ENCODE measurements around the gene FNDC10. TPM values are rescaled to one million over a fixed set of nuclear protein-coding genes. Genes with fewer than 3 reads are reported as not detected.

FNDC10 gene
- total RNA-seq, 1 experiment from 2014 or later: 8.4 TPM

DNA sequence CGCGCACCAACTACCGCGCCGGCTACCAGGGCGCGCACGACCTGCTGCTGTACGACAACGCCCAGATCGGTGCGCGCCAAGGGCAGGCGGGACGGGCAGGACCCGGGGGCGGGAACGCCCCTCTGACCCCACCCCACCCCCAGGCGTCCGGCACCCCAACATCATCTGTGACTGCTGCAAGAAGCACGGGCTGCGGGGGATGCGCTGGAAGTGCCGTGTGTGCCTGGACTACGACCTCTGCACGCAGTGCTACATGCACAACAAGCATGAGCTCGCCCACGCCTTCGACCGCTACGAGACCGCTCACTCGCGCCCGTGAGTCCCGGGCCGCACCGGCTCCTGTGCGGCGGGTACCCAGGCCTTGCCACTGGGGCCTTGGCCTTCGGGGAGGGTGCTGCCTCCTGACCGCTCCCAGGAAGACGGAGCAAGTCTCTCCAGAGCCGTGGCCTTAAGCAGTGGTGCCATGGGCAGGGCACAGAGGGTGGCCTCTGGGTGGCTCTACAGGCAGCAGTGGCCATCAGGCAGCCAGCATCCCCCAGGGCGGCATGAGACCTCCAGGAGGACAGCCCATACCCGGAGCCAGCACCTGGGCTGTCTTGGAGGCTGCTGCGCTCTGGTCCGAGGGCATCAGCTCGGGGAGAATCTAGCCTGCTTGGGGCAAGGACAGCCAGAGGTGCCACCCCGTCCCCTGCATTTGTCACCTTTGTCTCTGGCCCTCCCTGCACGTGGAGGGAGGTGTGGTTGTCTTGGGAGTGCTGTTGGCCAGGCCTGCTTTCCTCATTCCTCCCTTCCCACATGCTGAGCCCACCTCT, 23.9 kb upstream of the FNDC10 start:
- H3K4me3 ChIP-seq (replicated peaks in 1 of 2; ENCODE audit: low read depth in 1 of 2, low read length in 2 of 2): no peak overlapping the region
- DNase-seq (ENCODE audit: low read depth, low spot score): no peak
- POLR2A ChIA-PET: no interaction called here
- no peaks in the 10 kb centered on the region for H3K36me3 ChIP-seq (ENCODE audit: control insufficient read depth in 1 of 2, insufficient read depth in 2 of 2, low read length in 2 of 2)
- BruUV-seq (replicated peaks): no TSS peak
- RAD21 ChIA-PET (ENCODE audit: low non-redundant PET in 1 of 2, low total read pairs in 2 of 2, uncharacterized antibody in 2 of 2, unreplicated experiment in 2 of 2): no interaction called here
- ATAC-seq: no peak
- no peak overlapping the region for H2AFZ ChIP-seq (ENCODE audit: low read depth, low read length, poor library complexity, severe bottlenecking)
- intact Hi-C loops (cut with micrococcal nuclease): no loop called here
- H3K79me2 ChIP-seq (ENCODE audit: insufficient read depth, low read length): peaks cover 12% of the 10 kb centered on the region; the same call in 1 of the 2 replicates
- H3K27ac ChIP-seq (ENCODE audit: low read depth, low read length): no peak overlapping the region; the same call in 1 of the 2 replicates
- H3K9ac ChIP-seq (ENCODE audit: low read length): no peak overlapping the region
- no peaks in the 10 kb centered on the region for H4K20me1 ChIP-seq (ENCODE audit: insufficient read depth)
- H3K27me3 ChIP-seq (ENCODE audit: insufficient read depth, low read length): no peaks in the 10 kb centered on the region
- no peaks in the 10 kb centered on the region for H3K9me2 ChIP-seq (ENCODE audit: insufficient read depth)
- no peak overlapping the region for H3K4me2 ChIP-seq (ENCODE audit: low read length)
- no peaks in the 10 kb centered on the region for H3K9me3 ChIP-seq (ENCODE audit: control insufficient read depth in 1 of 2, insufficient read depth in 1 of 2, low read depth in 1 of 2, low read length in 2 of 2)
- TF ChIP-seq SP1 (IDR thresholded peaks at IDR 0.05; ENCODE audit: low read depth) (no peak), ELF1 (IDR thresholded peaks at IDR 0.05; ENCODE audit: borderline replicate concordance, low read depth) (no peak), SIN3A (IDR thresholded peaks at IDR 0.05; ENCODE audit: low read depth) (no peak), FOSL1 (IDR thresholded peaks at IDR 0.05; ENCODE audit: low read depth) (no peak), ZNF274 (IDR thresholded peaks at IDR 0.05; ENCODE audit: low read depth, low read length) (no peak), YY1 (IDR thresholded peaks at IDR 0.05; ENCODE audit: extremely low read depth, insufficient replicate concordance, low read depth, low read length) (no peak), SRF (IDR thresholded peaks at IDR 0.05; ENCODE audit: low read depth) (no peak), RAD21 (IDR thresholded peaks at IDR 0.05; ENCODE audit: low read depth) (no peak)
- TF ChIP-seq, protein P1, sequence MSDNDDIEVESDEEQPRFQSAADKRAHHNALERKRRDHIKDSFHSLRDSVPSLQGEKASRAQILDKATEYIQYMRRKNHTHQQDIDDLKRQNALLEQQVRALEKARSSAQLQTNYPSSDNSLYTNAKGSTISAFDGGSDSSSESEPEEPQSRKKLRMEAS (IDR thresholded peaks at IDR 0.05): no peak
- CTCF ChIA-PET: no interaction called here
- H3K4me1 ChIP-seq (ENCODE audit: control insufficient read depth in 1 of 2, insufficient read depth in 2 of 2, low read length in 2 of 2): peaks cover 4 to 41% of the 10 kb centered on the region in 2 experiments

DNA sequence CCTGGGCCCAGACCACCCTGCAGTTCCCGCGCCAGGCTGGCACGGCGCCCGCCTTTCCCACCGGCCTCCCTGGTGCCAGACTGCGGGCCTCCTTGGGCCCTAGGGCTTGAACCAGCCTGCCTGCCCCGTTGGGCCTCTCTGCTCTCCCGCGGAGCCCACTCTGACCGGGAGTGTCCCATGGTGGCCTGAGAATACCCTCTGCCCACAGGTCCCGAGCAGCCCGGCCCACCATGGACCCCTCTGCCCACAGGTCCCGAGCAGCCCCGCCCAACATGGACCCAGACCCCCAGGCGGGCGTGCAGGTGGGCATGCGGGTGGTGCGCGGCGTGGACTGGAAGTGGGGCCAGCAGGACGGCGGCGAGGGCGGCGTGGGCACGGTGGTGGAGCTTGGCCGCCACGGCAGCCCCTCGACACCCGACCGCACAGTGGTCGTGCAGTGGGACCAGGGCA, 23.3 kb upstream of the FNDC10 start:
- peaks cover 6% of the 10 kb centered on the region; the same call in 1 of the 2 replicates for H3K79me2 ChIP-seq (ENCODE audit: insufficient read depth, low read length)
- BruUV-seq (replicated peaks): no TSS peak
- no peak overlapping the region for H2AFZ ChIP-seq (ENCODE audit: low read depth, low read length, poor library complexity, severe bottlenecking)
- H3K27me3 ChIP-seq (ENCODE audit: insufficient read depth, low read length): no peaks in the 10 kb centered on the region
- no peak overlapping the region for H3K4me3 ChIP-seq (replicated peaks in 1 of 2; ENCODE audit: low read depth in 1 of 2, low read length in 2 of 2)
- ATAC-seq (no peak), DNase-seq (ENCODE audit: low read depth, low spot score) (no peak)
- TF ChIP-seq EZH2phosphoT487 (IDR thresholded peaks at IDR 0.05; ENCODE audit: borderline replicate concordance) (no peak), YY1 (IDR thresholded peaks at IDR 0.05; ENCODE audit: extremely low read depth, insufficient replicate concordance, low read depth, low read length) (no peak), FOSL1 (IDR thresholded peaks at IDR 0.05; ENCODE audit: low read depth) (no peak), CEBPB (IDR thresholded peaks at IDR 0.05; ENCODE audit: low read depth) (no peak)
- TF ChIP-seq, protein P2, sequence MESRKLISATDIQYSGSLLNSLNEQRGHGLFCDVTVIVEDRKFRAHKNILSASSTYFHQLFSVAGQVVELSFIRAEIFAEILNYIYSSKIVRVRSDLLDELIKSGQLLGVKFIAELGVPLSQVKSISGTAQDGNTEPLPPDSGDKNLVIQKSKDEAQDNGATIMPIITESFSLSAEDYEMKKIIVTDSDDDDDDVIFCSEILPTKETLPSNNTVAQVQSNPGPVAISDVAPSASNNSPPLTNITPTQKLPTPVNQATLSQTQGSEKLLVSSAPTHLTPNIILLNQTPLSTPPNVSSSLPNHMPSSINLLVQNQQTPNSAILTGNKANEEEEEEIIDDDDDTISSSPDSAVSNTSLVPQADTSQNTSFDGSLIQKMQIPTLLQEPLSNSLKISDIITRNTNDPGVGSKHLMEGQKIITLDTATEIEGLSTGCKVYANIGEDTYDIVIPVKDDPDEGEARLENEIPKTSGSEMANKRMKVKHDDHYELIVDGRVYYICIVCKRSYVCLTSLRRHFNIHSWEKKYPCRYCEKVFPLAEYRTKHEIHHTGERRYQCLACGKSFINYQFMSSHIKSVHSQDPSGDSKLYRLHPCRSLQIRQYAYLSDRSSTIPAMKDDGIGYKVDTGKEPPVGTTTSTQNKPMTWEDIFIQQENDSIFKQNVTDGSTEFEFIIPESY (IDR thresholded peaks at IDR 0.05; ENCODE audit: extremely low read depth, insufficient replicate concordance, low read length): no peak
- TF ChIP-seq, protein P1 (IDR thresholded peaks at IDR 0.05): no peak
- no peaks in the 10 kb centered on the region for H4K20me1 ChIP-seq (ENCODE audit: insufficient read depth)
- peaks cover 4 to 35% of the 10 kb centered on the region in 2 experiments for H3K4me1 ChIP-seq (ENCODE audit: control insufficient read depth in 1 of 2, insufficient read depth in 2 of 2, low read length in 2 of 2)
- H3K36me3 ChIP-seq (ENCODE audit: control insufficient read depth in 1 of 2, insufficient read depth in 2 of 2, low read length in 2 of 2): no peaks in the 10 kb centered on the region; a peak in 1 of 4 replicates
- no peak overlapping the region for H3K4me2 ChIP-seq (ENCODE audit: low read length)
- ChIA-PET CTCF (no interaction called here), RAD21 (ENCODE audit: low non-redundant PET in 1 of 2, low total read pairs in 2 of 2, uncharacterized antibody in 2 of 2, unreplicated experiment in 2 of 2) (no interaction called here), POLR2A (no interaction called here)
- intact Hi-C loops (cut with micrococcal nuclease): no loop called here
- H3K9me2 ChIP-seq (ENCODE audit: insufficient read depth): no peaks in the 10 kb centered on the region
- no peak overlapping the region; the same call in 1 of the 2 replicates for H3K27ac ChIP-seq (ENCODE audit: low read depth, low read length)
- no peaks in the 10 kb centered on the region for H3K9me3 ChIP-seq (ENCODE audit: control insufficient read depth in 1 of 2, insufficient read depth in 1 of 2, low read depth in 1 of 2, low read length in 2 of 2)
- H3K9ac ChIP-seq (ENCODE audit: low read length): no peak overlapping the region

Data from HCT116 (cell line).